ENCODE data around the gene TRPV4. TPM values are rescaled to one million over a fixed set of nuclear protein-coding genes. Genes with fewer than 3 reads are reported as not detected.
A peak's percentile ranks its signal among the peaks of the same experiment; 100 is the strongest.

The TRPV4 gene
- total RNA-seq, 2 donors from 2014 or later = not detected

DNA sequence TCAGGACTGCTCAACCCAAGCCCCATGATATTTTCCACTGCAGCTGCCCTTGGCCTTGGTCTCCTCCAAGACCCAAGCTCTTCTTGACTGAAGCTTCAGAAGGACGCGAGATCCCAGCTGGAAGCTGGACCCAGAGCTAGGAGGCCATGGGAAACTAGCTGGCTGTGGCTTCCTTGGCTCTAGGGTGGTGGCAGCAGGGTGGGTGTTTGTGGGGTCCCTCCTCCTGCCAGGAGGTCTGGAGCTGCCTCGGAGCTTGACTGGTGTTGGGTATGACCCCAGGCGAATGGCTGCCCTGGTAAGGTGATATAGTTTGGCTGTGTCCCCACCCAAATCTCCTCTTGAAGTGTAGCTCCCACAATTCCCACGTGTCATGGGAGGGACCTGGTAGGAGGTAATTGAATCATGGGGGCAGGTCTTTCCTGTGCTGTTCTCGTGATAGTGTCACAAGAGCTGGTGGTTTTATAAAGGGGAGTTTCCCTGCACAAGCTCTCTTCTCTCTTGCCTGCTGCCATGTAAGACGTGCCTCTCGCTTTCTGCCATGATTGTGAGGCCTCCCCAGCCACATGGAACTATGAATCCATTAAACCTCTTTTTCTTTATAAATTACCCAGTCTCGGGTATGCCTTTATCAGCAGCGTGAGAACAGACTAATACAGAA lies 51.4 kb downstream of the TRPV4 start:
- Mint-ChIP-seq H3K9me3 (no peaks in the 10 kb centered on the region), H3K36me3 (no peaks in the 10 kb centered on the region), H3K27ac (no peak overlapping the region), H3K4me3 (no peak overlapping the region), H3K27me3 (peaks cover 0 to 3% of the 10 kb centered on the region in 2 donors), H3K4me1 (ENCODE audit: low read depth in 2 of 2) (peaks cover 4 to 16% of the 10 kb centered on the region in 2 donors)
- DNase-seq (ENCODE audit: low spot score) (peak; percentile 47), ATAC-seq (no peak)

DNA sequence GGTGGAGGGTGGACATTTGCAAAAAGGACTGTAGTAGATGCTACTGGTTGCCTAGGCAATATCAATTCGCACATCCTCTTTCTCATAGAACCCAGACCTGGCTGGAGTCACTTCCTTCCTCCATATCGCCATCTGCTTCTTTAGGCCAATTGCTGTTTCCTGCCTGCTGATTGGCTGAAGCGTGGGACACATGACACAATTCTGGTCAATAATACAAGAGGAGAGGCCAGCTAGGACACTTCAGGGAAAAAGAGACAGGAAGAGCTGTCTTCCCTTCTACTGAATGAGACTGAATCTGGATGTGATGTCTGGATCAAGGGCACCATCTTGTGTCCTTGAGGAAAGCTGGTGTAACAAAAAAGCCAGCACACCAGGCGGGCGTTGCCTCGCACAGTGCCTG lies 53.8 kb downstream of the TRPV4 start:
- ATAC-seq = no peak
- H3K4me3 Mint-ChIP-seq = no peak overlapping the region
- peak; percentile 44 for DNase-seq (ENCODE audit: low spot score)
- H3K9me3 Mint-ChIP-seq = no peaks in the 10 kb centered on the region
- H3K36me3 Mint-ChIP-seq = no peaks in the 10 kb centered on the region
- H3K4me1 Mint-ChIP-seq (ENCODE audit: low read depth in 2 of 2) = peaks cover 4 to 16% of the 10 kb centered on the region in 2 donors
- no peak overlapping the region for H3K27ac Mint-ChIP-seq
- no peaks in the 10 kb centered on the region for H3K27me3 Mint-ChIP-seq

DNA sequence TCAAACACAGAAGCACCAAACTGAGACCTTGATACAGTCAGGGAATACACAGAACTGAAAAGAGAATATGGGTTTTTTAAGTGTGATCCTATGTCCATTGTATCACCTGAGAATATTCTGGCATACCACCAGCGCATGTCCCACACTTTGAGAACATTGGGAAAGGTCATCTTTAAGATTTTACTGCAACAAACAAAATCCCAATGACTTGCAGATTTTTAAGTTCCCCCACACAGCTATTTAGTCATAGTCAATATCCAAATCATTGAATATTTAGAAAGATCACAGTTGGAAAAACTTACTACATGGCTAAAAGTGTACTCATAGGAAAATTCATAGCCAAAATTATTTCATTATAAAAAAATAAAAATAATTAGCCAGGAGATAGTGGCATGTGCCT lies 54.5 kb downstream of the TRPV4 start:
- H3K27me3 Mint-ChIP-seq = no peaks in the 10 kb centered on the region
- H3K36me3 Mint-ChIP-seq = no peaks in the 10 kb centered on the region
- H3K9me3 Mint-ChIP-seq = no peaks in the 10 kb centered on the region
- no peak for ATAC-seq
- peaks cover 4 to 16% of the 10 kb centered on the region in 2 donors for H3K4me1 Mint-ChIP-seq (ENCODE audit: low read depth in 2 of 2)
- H3K4me3 Mint-ChIP-seq = no peak overlapping the region
- DNase-seq (ENCODE audit: low spot score) = no peak
- no peak overlapping the region for H3K27ac Mint-ChIP-seq

- no peaks in the 10 kb centered on the region for H3K9me3 Mint-ChIP-seq
- ATAC-seq = peak in 1 of 2 donors; percentile 53
- no peak overlapping the region for H3K27ac Mint-ChIP-seq
- peaks cover 4 to 10% of the 10 kb centered on the region in 2 donors for H3K4me1 Mint-ChIP-seq (ENCODE audit: low read depth in 2 of 2)
- H3K4me3 Mint-ChIP-seq = peak overlapping the region; percentile 2
- H3K36me3 Mint-ChIP-seq = no peaks in the 10 kb centered on the region
- no peaks in the 10 kb centered on the region for H3K27me3 Mint-ChIP-seq
- peak; percentile 53 for DNase-seq (ENCODE audit: low spot score)
Observed at GRCh38 chr12:109777544-109777943, 55.7 kb downstream of the TRPV4 start.

GRCh38 chr12:109776624-109777023 lies 56.6 kb downstream of the TRPV4 start:
- Mint-ChIP-seq H3K27me3 (no peaks in the 10 kb centered on the region), H3K4me3 (no peak overlapping the region), H3K9me3 (no peaks in the 10 kb centered on the region), H3K4me1 (ENCODE audit: low read depth in 2 of 2) (peaks cover 3 to 4% of the 10 kb centered on the region in 2 donors), H3K27ac (no peak overlapping the region), H3K36me3 (no peaks in the 10 kb centered on the region)
- ATAC-seq = no peak
- no peak for DNase-seq (ENCODE audit: low spot score)

DNA sequence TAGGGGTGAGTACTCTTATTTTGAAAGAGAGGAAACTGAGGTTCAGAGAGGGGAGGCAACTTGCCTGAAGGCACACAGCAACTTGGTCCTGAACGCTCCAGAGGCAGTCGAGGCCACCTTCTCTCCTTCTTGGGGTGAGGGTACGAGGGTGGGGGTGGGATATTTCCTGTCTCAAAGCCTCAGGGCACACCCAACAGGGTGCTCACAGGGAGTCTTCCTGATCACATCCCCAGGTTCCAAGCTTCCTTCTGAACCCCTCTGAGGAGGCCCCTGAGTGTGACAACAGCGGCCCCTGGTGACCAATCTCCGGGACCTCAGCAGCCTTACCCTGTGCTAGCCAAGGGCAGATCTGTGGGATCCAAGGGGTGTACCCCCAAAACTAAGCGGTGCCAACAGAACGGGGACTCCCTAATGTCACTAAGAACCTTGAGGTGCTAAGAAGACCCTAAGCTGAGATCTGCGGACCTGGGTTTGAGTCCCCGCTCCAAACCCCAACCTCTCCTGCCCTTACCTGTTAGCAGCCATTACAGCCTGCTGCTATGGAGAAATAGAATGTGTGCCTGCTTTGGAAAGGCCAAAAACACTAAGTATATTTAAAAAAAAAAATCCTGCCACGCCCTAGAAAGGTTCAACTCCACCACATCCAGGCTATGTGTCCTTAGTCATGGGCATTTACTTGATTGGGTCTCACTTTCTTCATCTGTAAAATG lies 57.9 kb downstream of the TRPV4 start:
- DNase-seq (ENCODE audit: low spot score) (peak; percentile 62), ATAC-seq (peak; percentile 74 to 77)
- Mint-ChIP-seq H3K27me3 (no peaks in the 10 kb centered on the region), H3K4me3 (no peak overlapping the region), H3K4me1 (ENCODE audit: low read depth in 2 of 2) (peaks cover 3 to 4% of the 10 kb centered on the region in 2 donors), H3K9me3 (no peaks in the 10 kb centered on the region), H3K36me3 (no peaks in the 10 kb centered on the region), H3K27ac (no peak overlapping the region)

DNA sequence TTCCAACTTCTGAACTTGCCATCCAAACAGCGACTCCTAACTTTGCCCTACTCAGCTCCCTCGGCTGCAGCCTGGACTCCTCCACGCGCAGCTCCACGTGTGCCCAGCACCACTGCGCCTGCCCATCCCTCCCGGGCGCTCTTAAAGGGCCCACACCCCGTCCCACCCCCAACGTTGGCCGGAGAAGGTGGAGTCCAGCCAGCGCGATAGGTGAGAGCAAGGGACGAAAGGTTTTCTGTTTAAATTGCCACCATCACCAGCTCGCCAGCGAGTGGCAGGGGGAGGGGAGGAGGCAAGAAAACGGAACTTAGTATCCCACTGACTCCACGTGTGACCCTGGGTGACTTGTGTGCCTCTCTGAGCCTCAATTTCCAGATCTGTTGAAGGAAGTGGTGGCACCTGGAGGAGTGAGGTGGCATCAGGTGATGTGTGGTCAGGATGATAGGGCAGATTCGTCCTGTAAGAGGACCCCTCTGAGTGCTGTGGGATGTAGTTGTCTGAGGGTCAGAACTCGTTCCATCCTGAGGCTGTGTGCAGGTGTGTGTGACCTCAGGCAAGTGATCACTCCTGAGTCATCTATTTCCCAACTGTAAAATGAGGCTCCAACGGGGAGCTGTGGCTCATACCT lies 59.7 kb downstream of the TRPV4 start:
- Mint-ChIP-seq H3K4me1 (ENCODE audit: low read depth in 2 of 2) (peaks cover 0 to 4% of the 10 kb centered on the region in 2 donors), H3K27me3 (no peaks in the 10 kb centered on the region), H3K9me3 (no peaks in the 10 kb centered on the region), H3K4me3 (no peak overlapping the region), H3K27ac (no peak overlapping the region), H3K36me3 (no peaks in the 10 kb centered on the region)
- DNase-seq (ENCODE audit: low spot score) (peak; percentile 55), ATAC-seq (no peak)

- Mint-ChIP-seq H3K36me3 (no peaks in the 10 kb centered on the region), H3K27ac (no peak overlapping the region), H3K9me3 (no peaks in the 10 kb centered on the region), H3K4me3 (no peak overlapping the region), H3K4me1 (ENCODE audit: low read depth in 2 of 2) (peaks cover 0 to 4% of the 10 kb centered on the region in 2 donors), H3K27me3 (no peaks in the 10 kb centered on the region)
- DNase-seq (ENCODE audit: low spot score) = no peak
- no peak for ATAC-seq
Observed at GRCh38 chr12:109772622-109773321, 60.4 kb downstream of the TRPV4 start.

DNA sequence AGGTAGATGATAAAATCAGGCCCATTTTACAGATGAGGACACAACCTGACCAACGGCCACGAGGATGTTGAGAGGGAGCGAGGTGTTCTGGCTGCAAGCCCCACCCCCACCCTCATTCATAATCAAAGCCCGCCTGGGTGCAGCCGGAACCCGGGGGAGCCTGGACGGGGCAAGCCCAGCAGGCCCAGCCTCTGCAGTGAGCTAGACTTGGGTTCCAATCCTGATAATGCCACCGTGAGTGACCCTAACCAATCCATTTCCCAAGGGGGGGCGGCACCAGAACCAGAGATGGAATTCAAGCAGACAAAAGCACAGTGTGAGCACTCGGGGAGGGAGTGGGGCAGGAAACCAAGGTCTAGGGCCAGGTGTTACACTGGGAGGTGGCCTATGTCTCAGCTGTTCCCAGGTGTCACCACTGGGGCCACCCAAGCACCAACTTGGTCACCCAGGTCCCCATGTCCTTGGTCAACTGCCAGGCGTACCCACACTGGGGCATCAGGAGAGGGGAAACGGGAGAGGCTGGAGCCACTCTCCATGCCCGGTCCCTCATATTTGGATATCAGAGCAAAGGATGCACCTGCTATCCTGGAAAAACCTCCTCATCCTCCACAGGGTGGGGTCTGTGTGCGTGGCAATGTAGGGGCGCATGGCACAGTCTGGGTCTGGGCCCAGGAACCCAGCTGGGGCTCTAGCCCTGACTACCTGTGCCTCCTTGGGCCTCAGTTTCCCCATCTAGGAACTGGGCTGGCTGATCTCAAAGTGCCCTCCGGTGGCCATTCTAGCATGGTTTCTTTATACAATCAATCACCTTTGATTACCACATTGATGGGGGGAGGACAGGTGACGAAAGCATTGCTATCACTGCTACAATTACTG lies 61.2 kb downstream of the TRPV4 start:
- no peak for ATAC-seq
- H3K9me3 Mint-ChIP-seq = no peaks in the 10 kb centered on the region
- no peaks in the 10 kb centered on the region for H3K36me3 Mint-ChIP-seq
- no peak for DNase-seq (ENCODE audit: low spot score)
- no peak overlapping the region for H3K27ac Mint-ChIP-seq
- no peaks in the 10 kb centered on the region for H3K4me1 Mint-ChIP-seq (ENCODE audit: low read depth in 2 of 2)
- no peak overlapping the region for H3K4me3 Mint-ChIP-seq
- H3K27me3 Mint-ChIP-seq = no peaks in the 10 kb centered on the region

DNA sequence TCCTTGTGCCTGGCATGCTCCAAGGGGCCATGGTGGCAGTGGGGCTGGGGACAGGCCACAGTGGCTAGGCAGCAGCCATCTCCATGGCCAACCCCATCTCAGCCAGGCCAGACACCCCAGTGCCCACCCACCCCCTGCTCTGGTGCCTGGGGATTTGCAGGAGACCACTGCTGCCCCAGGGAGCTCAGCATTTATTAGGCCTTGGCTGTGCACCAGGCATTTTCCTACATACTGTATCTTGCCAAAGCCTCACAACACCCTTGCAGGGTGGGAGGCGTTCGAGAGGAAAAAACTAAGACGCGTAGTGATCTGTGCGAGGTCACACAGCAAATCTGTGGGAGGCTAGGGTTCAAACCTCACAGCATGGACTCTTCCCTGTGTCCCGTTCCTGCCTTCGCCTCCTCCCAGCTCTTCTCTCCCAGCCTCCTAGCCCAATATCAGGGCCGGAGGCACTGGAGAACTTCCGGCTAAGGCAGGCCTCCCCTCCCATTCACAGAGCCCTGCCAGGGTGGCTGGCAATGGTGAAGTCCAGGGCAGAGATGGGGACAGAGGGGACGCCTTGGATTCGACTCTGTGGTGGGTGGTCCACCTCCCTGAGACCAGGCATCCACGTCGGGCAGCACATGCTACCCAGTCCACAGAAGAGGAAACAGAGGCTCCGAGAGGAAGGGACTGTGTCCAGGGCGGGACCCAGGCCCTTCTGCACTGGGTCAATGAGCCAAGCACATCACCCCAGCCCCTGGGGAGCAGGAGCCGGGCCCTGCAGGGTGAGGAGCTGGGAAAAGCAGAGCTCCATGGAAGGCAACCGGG lies 62.1 kb downstream of the TRPV4 start:
- Mint-ChIP-seq H3K36me3 (no peaks in the 10 kb centered on the region), H3K4me1 (ENCODE audit: low read depth in 2 of 2) (no peaks in the 10 kb centered on the region), H3K27me3 (no peaks in the 10 kb centered on the region), H3K4me3 (no peak overlapping the region), H3K27ac (no peak overlapping the region), H3K9me3 (no peaks in the 10 kb centered on the region)
- ATAC-seq (no peak), DNase-seq (ENCODE audit: low spot score) (no peak)

- H3K27me3 Mint-ChIP-seq = no peaks in the 10 kb centered on the region
- ATAC-seq = no peak
- no peaks in the 10 kb centered on the region for H3K4me1 Mint-ChIP-seq (ENCODE audit: low read depth in 2 of 2)
- no peak overlapping the region for H3K27ac Mint-ChIP-seq
- no peak overlapping the region for H3K4me3 Mint-ChIP-seq
- no peak for DNase-seq (ENCODE audit: low spot score)
- no peaks in the 10 kb centered on the region for H3K36me3 Mint-ChIP-seq
- no peaks in the 10 kb centered on the region for H3K9me3 Mint-ChIP-seq
Observed at GRCh38 chr12:109770104-109770860, 62.9 kb downstream of the TRPV4 start.

Data from natural killer cell treated with Interleukin-12 subunit alpha and Interleukin-12 subunit beta and Interleukin-15 and Interleukin-18, amount 100 ng/mL, for 72 hours (primary cell).